ENCODE measurements around the gene TPPP3.

TPPP3 gene

GRCh38 chr16:67342616-67343015 lies 50.7 kb downstream of the TPPP3 start:
- DNase-seq (ENCODE audit: low read depth): no peak

- no peak for DNase-seq (ENCODE audit: low read depth)
Observed at GRCh38 chr16:67341250-67341649, 52.0 kb downstream of the TPPP3 start.

Data from iris pigment epithelial cell (primary cell).